ENCODE measurements around the gene NTRK1.

DNA sequence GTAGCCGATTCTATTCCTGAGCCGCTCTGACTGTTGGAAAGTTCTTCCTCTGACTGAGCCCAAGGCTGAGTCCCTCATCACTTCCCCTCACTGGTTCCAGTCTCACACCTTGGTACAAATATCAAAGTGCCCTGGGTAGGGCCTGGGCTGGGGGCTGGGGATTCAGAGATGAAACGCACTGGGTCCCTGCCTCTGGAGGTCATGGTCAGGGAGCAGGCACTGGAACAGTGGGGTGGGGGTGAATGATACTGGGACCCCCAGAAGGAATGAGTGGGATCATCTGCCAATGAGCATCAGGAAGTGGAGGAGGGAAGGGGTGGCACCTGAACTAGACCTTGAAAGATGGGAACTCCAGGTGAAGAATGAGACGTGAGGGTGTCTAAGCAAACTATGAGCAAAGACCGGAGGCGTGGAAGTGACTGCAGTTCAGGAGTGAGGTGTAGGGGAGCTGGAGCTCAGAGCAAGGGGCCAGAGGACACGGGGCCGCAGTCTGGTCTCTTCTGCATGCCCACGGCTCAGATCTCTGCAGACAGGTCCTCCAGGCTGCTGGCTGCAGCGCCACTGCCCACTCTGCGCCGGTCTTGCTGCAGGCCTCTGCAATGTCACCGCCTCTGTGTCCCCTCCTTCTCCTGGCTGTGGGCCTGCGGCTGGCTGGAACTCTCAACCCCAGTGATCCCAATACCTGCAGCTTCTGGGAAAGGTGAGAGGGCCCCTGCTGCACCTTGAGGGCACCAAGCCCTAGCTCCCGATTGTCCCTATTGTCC, 42.8 kb downstream of the NTRK1 start:
- no peak for TF ChIP-seq SPI1 (IDR thresholded peaks at IDR 0.05; ENCODE audit: low read depth, low read length)
- no peak for TF ChIP-seq TAF1 (IDR thresholded peaks at IDR 0.05; ENCODE audit: low read depth, low read length)
- TF ChIP-seq POLR2A (IDR thresholded peaks at IDR 0.05; ENCODE audit: low read depth, low read length): no peak

Data from GM12891 (cell line).